HepG2 (cell line): ENCODE results near the gene PPME1. TPM values are rescaled to one million over a fixed set of nuclear protein-coding genes. Genes with fewer than 3 reads are reported as not detected.

ENCODE experiments used
- ATAC-seq: fragments of 200-7000 bp; cut with Tn5 transposase; 3 replicates; pipeline ENCODE4 v1.9.1; 2020; ENCODE audit warnings: mild to moderate bottlenecking, moderate library complexity
- BruUV-seq: library from RNA; stranded (reverse); fragments of 400-500 nt; replicated peaks from 2 replicates; lab custom pipeline; 2021; lab: Mats Ljungman, UMichigan
- CTCF ChIA-PET: fragments of 300-600 bp; formaldehyde crosslinking; extraction: SDS; loops from one replicate; lab custom pipeline; 2021; ENCODE audit warnings: low total read pairs, inconsistent platforms, low intra/inter-chr PET ratio; lab: Yijun Ruan, JAX
- POLR2A ChIA-PET: fragments of 350-600 bp; sonication (Branson Sonifier 250); formaldehyde crosslinking; loops from one replicate; lab custom pipeline; 2020; ENCODE audit warnings: antibody characterized with exemption, inconsistent platforms; lab: Yijun Ruan, JAX
- DNase-seq: peaks from one replicate; pipeline ENCODE4 v3.0.0-alpha.2; 2015; ENCODE audit warnings: low spot score
- FAIRE-seq: peaks from 3 replicates; lab custom pipeline; 2011; peaks lifted over from hg19 to GRCh38; lab: Jason Lieb, UNC
- H2AFZ ChIP-seq: one replicate; pipeline ENCODE4 v1.6.1; 2011; ENCODE audit warnings: low read length, inconsistent platforms
- H3K27ac ChIP-seq: fragments of 300-600 bp; 3 replicates; pipeline ENCODE4 v1.8.0; 2011; ENCODE audit warnings: mixed run types, mild to moderate bottlenecking, mixed read lengths, low read length, inconsistent platforms; ENCODE audit not compliant: insufficient read depth; ENCODE audit errors: extremely low read length
- H3K27me3 ChIP-seq, 2 experiments: fragments of 200-600 bp in 1 of 2; 2 replicates in 1 of 2; 3 replicates in 1 of 2; pipeline versions ENCODE4 v1.6.0 to v1.8.0; 2011; ENCODE audit warnings: low read length in 2 of 2, mild to moderate bottlenecking in 2 of 2, moderate library complexity in 2 of 2, inconsistent platforms in 1 of 2; ENCODE audit not compliant: insufficient read depth in 2 of 2, control insufficient read depth in 1 of 2
- H3K36me3 ChIP-seq, 2 experiments: fragments of 200-600 bp in 1 of 2; replicated peaks in 1 of 2; 2 replicates in 1 of 2; 3 replicates in 1 of 2; pipeline versions ENCODE4 v1.5.1 to v1.8.0; 2011; ENCODE audit warnings: low read length in 2 of 2, inconsistent platforms in 1 of 2; ENCODE audit not compliant: insufficient read depth in 2 of 2, control insufficient read depth in 1 of 2
- H3K4me1 ChIP-seq: 2 replicates; pipeline ENCODE4 v1.5.1; 2012; ENCODE audit warnings: low read length, inconsistent platforms; ENCODE audit not compliant: insufficient read depth
- H3K4me2 ChIP-seq: 2 replicates; pipeline ENCODE4 v1.6.0; 2011; ENCODE audit warnings: low read depth, low read length, inconsistent platforms
- H3K4me3 ChIP-seq, 3 experiments: fragments of 200-600 bp in 1 of 3; sonication (generic), shearing (Covaris generic) in 1 of 3; replicated peaks in 1 of 3; 2 replicates each; pipeline ENCODE4 v1.5.1; 2011 to 2016; ENCODE audit warnings: low read length in 3 of 3, inconsistent platforms in 2 of 3, low read depth in 2 of 3, mild to moderate bottlenecking in 2 of 3, control low read depth in 1 of 3, mixed read lengths in 1 of 3; ENCODE audit not compliant: insufficient read depth in 1 of 3
- H3K79me2 ChIP-seq: one replicate; pipeline ENCODE4 v1.6.1; 2011; ENCODE audit warnings: low read length, inconsistent platforms; ENCODE audit not compliant: insufficient read depth
- H3K9ac ChIP-seq: 2 replicates; pipeline ENCODE4 v1.6.0; 2011; ENCODE audit warnings: mild to moderate bottlenecking, low read depth, low read length, inconsistent platforms; ENCODE audit not compliant: insufficient read depth
- H3K9me3 ChIP-seq: 2 replicates; pipeline ENCODE4 v1.5.1; 2012; ENCODE audit warnings: mild to moderate bottlenecking, low read length
- H4K20me1 ChIP-seq: 2 replicates; pipeline ENCODE4 v1.6.0; 2011; ENCODE audit warnings: inconsistent platforms, mild to moderate bottlenecking, low read length, moderate library complexity; ENCODE audit not compliant: insufficient read depth
- FOSL1 ChIP-seq: sonication (generic); formaldehyde crosslinking; IDR thresholded peaks from 2 replicates; pipeline ENCODE4 v1.9.0; 2021; ENCODE audit warnings: missing genetic modification reagents, borderline replicate concordance
- FOSL2 ChIP-seq: sonication (generic); formaldehyde crosslinking; IDR thresholded peaks from 2 replicates; pipeline ENCODE4 v1.4.0; 2020; ENCODE audit warnings: missing genetic modification reagents
- KLF6 ChIP-seq: IDR thresholded peaks from 2 replicates; pipeline ENCODE4 v1.8.0; 2016; ENCODE audit warnings: missing biosample characterization, missing genetic modification reagents
- NR2F1 ChIP-seq, 2 experiments: fragments of 450-650 bp in 1 of 2; formaldehyde crosslinking in 1 of 2; IDR thresholded peaks; 2 replicates each; pipeline versions ENCODE4 v1.5.0 to v1.6.1; 2016 to 2020; ENCODE audit warnings: mild to moderate bottlenecking in 1 of 2, missing compliant biosample characterization in 1 of 2, missing genetic modification reagents in 1 of 2, moderate library complexity in 1 of 2
- PLRG1 ChIP-seq: fragments of 450-650 bp; conservative IDR thresholded peaks from 2 replicates; pipeline ENCODE4 v1.6.1; 2016
- RARA ChIP-seq: IDR thresholded peaks from 2 replicates; pipeline ENCODE4 v1.6.1; 2016; ENCODE audit warnings: missing genetic modification reagents, missing compliant biosample characterization
- TCF12 ChIP-seq, 2 experiments: fragments of 450-650 bp in 1 of 2; sonication (generic) in 1 of 2; formaldehyde crosslinking in 1 of 2; IDR thresholded peaks; 2 replicates each; pipeline versions ENCODE4 v1.6.1 to v1.8.0; 2017 to 2022; ENCODE audit warnings: antibody characterized with exemption in 1 of 2, mild to moderate bottlenecking in 1 of 2, missing genetic modification reagents in 1 of 2, moderate library complexity in 1 of 2
- TEAD3 ChIP-seq: optimal IDR thresholded peaks from 2 replicates; pipeline ENCODE3; 2016; ENCODE audit warnings: borderline replicate concordance
- ZNF121 ChIP-seq: sonication (generic); formaldehyde crosslinking; IDR thresholded peaks from 2 replicates; pipeline ENCODE4 v1.5.0; 2020; ENCODE audit warnings: mild to moderate bottlenecking, missing genetic modification reagents
- ZNF513 ChIP-seq: sonication (generic); formaldehyde crosslinking; conservative IDR thresholded peaks from 2 replicates; pipeline ENCODE4 v1.5.0; 2020; ENCODE audit warnings: missing genetic modification reagents
- WGBS: methylation state at CpG from one replicate; pipeline ENCODE4 v1.1.6; 2017; ENCODE audit warnings: low lambda C conversion rate; 5-methylcytosine and 5-hydroxymethylcytosine counted together
- in situ Hi-C: cut with HindIII; loops from 2 replicates; pipeline ENCODE4 v1.10.0; 2017; ENCODE audit warnings: low pct_unique_long_range_greater_than_20kb; ENCODE audit not compliant: extremely low pct_ligation_motif_present
- intact Hi-C: fragments of 100-400 bp; cut with micrococcal nuclease; formaldehyde crosslinking; loops from one replicate; pipeline ENCODE4 v1.10.0; 2022; ENCODE audit not compliant: unreplicated experiment
- polyA plus RNA-seq, 8 experiments: library from polyadenylated mRNA; depleted of rRNA in 3 of 8; stranded (reverse) in 7 of 8; unstranded in 1 of 8; fragments of >200 nt; fragmentation: Illumina TruSeq in 4 of 8; extraction: Trizol in 4 of 8; gene quantifications; 2 replicates each; pipeline versions ENCODE4 v1.2.1 to v1.2.3, GENCODE V29; 2011 to 2016; ENCODE audit warnings: low read depth in 4 of 8, missing spikeins in 1 of 8, mixed read lengths in 1 of 8; ENCODE audit not compliant: insufficient read depth in 1 of 8
- total RNA-seq, 5 experiments: library from RNA; depleted of rRNA; stranded (reverse); fragments of >200 nt; fragmentation: Illumina TruSeq; extraction: Trizol; gene quantifications; 2 replicates each; pipeline ENCODE4 v1.2.3, GENCODE V29; 2016; ENCODE audit warnings: low read depth in 1 of 5
- TF ChIP-seq, protein P1 (sequence below): sonication (generic); formaldehyde crosslinking; IDR thresholded peaks from 2 replicates; pipeline ENCODE4 v1.4.0; 2020; ENCODE audit warnings: mild to moderate bottlenecking, missing genetic modification reagents
- TF ChIP-seq, protein P2 (sequence below): sonication (generic); formaldehyde crosslinking; IDR thresholded peaks from 2 replicates; pipeline ENCODE4 v1.4.0; 2020; ENCODE audit warnings: mild to moderate bottlenecking, missing genetic modification reagents, borderline replicate concordance
- TF ChIP-seq, protein P3 (sequence below): IDR thresholded peaks from 2 replicates; pipeline ENCODE4 v1.6.1; 2016; ENCODE audit warnings: control low read depth

The PPME1 gene
- total and polyA plus RNA-seq, 2 of the 13 experiments (the other 11 are each of a cell fraction or from before 2014, with no cell fraction given): 31.3 to 56.0 TPM

DNA sequence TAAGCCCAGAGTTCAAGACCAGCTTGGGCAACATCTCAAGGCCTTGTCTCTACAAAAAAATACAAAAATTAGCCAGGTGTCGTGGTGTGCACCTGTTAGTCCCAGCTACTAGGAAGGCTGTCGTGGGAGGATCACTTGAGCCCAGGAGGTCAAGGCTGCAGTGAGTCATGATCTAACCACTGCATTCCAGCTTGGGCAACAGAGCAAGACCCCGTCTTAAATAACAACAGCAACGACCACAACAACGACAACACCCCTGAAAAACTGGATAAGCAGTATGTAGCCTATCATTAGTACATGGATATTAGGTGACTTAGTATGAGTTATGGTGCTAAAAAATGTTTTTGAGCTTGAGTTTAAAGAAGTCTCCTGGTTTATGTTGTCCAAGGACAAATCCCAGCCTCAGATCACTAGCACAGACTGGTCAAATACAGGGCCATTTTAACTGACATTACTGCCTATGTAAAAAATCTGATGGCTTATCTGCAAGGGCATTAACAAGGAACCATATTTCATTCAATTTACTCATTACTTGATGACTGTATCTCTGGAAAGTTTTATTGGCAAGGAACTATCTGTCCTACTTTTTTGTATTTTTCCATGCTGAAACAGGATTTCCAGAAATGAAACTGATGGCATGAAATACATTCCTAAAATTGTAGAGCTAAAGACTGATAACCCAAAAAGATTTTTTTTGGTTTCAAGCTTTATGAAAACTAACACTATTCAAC is 23.7 kb upstream of the PPME1 start:
- Histone ChIP-seq H4K20me1 (no peaks in the 10 kb centered on the region), H3K9ac (no peak overlapping the region), H3K4me1 (peaks cover 10% of the 10 kb centered on the region), H2AFZ (no peak overlapping the region), H3K4me3 (no peak overlapping the region), H3K9me3 (no peaks in the 10 kb centered on the region), H3K27me3 (no peaks in the 10 kb centered on the region), H3K36me3 (no peaks in the 10 kb centered on the region), H3K79me2 (no peaks in the 10 kb centered on the region), H3K27ac (no peak overlapping the region), H3K4me2 (no peak overlapping the region)
- in situ Hi-C loops: no loop called here
- ChIA-PET CTCF (no interaction called here), POLR2A (no interaction called here)
- no TSS peak for BruUV-seq
- TF ChIP-seq PLRG1: no peak
- TF ChIP-seq RARA (CRISPR knock-in tag): peak; percentile 24; the same call in 1 of the 2 replicates
- TF ChIP-seq, protein P1, sequence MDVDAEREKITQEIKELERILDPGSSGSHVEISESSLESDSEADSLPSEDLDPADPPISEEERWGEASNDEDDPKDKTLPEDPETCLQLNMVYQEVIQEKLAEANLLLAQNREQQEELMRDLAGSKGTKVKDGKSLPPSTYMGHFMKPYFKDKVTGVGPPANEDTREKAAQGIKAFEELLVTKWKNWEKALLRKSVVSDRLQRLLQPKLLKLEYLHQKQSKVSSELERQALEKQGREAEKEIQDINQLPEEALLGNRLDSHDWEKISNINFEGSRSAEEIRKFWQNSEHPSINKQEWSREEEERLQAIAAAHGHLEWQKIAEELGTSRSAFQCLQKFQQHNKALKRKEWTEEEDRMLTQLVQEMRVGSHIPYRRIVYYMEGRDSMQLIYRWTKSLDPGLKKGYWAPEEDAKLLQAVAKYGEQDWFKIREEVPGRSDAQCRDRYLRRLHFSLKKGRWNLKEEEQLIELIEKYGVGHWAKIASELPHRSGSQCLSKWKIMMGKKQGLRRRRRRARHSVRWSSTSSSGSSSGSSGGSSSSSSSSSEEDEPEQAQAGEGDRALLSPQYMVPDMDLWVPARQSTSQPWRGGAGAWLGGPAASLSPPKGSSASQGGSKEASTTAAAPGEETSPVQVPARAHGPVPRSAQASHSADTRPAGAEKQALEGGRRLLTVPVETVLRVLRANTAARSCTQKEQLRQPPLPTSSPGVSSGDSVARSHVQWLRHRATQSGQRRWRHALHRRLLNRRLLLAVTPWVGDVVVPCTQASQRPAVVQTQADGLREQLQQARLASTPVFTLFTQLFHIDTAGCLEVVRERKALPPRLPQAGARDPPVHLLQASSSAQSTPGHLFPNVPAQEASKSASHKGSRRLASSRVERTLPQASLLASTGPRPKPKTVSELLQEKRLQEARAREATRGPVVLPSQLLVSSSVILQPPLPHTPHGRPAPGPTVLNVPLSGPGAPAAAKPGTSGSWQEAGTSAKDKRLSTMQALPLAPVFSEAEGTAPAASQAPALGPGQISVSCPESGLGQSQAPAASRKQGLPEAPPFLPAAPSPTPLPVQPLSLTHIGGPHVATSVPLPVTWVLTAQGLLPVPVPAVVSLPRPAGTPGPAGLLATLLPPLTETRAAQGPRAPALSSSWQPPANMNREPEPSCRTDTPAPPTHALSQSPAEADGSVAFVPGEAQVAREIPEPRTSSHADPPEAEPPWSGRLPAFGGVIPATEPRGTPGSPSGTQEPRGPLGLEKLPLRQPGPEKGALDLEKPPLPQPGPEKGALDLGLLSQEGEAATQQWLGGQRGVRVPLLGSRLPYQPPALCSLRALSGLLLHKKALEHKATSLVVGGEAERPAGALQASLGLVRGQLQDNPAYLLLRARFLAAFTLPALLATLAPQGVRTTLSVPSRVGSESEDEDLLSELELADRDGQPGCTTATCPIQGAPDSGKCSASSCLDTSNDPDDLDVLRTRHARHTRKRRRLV (CRISPR knock-in tag): no peak
- TF ChIP-seq TEAD3 (CRISPR knock-in tag): peak; percentile 60
- TF ChIP-seq ZNF121 (CRISPR knock-in tag): peak; percentile 88
- no peak for TF ChIP-seq ZNF513
- TF ChIP-seq, protein P2, sequence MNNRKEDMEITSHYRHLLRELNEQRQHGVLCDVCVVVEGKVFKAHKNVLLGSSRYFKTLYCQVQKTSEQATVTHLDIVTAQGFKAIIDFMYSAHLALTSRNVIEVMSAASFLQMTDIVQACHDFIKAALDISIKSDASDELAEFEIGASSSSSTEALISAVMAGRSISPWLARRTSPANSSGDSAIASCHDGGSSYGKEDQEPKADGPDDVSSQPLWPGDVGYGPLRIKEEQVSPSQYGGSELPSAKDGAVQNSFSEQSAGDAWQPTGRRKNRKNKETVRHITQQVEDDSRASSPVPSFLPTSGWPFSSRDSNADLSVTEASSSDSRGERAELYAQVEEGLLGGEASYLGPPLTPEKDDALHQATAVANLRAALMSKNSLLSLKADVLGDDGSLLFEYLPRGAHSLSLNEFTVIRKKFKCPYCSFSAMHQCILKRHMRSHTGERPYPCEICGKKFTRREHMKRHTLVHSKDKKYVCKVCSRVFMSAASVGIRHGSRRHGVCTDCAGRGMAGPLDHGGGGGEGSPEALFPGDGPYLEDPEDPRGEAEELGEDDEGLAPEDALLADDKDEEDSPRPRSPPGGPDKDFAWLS (CRISPR knock-in tag): no peak
- TF ChIP-seq FOSL2 (CRISPR knock-in tag): peak; percentile 83
- 0 out of 2 replicates have a peak, but pooled peaks have one; percentile 24 for TF ChIP-seq FOSL1 (CRISPR knock-in tag)
- no peak for TF ChIP-seq KLF6
- TF ChIP-seq NR2F1 (CRISPR knock-in tag; IDR thresholded peaks at IDR 0.05): peak in 1 of 2 experiments; percentile 56; a peak in 1 of 4 replicates
- TF ChIP-seq TCF12 (IDR thresholded peaks at IDR 0.05): no peak
- no peak for TF ChIP-seq TCF12 (CRISPR knock-in tag; IDR thresholded peaks at IDR 0.05)
- TF ChIP-seq, protein P3, sequence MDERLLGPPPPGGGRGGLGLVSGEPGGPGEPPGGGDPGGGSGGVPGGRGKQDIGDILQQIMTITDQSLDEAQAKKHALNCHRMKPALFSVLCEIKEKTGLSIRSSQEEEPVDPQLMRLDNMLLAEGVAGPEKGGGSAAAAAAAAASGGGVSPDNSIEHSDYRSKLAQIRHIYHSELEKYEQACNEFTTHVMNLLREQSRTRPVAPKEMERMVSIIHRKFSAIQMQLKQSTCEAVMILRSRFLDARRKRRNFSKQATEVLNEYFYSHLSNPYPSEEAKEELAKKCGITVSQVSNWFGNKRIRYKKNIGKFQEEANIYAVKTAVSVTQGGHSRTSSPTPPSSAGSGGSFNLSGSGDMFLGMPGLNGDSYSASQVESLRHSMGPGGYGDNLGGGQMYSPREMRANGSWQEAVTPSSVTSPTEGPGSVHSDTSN (CRISPR knock-in tag): no peak
- peak; percentile 37 for FAIRE-seq
- DNase-seq: no peak
- ATAC-seq: no peak
- intact Hi-C loops: no loop called here
- WGBS: 88% methylated on average over 5 of the region's 5 CpGs
